ENCODE results near the gene OR51S1.
"Not testable (repeated sequence)": the region's sequence is repeated elsewhere in the genome, so short reads cannot be mapped to it uniquely, and the experiment has no call there.

Gene OR51S1

DNA sequence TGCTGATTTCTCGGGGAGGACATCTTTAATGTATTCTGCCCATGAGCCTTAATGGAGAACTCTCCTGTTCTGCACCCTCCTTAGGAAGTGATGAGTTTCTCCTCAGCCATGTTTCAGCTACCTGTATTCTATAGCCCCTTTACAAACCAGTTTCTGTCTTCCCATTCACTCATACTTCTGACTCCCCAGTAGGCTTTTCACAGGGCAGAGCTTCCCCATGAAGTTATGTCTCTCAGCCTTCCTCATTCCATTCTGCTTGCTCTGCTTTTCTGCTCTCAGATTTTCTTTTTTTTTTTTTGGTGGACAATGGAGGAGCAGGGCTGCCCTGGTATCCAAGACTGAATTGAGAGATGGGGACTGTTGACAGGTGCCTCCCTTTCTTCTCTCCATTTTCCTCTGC, 40.5 kb downstream of the OR51S1 start:
- no peak for FAIRE-seq
- DNase-seq (ENCODE audit: low spot score) = no peak

DNA sequence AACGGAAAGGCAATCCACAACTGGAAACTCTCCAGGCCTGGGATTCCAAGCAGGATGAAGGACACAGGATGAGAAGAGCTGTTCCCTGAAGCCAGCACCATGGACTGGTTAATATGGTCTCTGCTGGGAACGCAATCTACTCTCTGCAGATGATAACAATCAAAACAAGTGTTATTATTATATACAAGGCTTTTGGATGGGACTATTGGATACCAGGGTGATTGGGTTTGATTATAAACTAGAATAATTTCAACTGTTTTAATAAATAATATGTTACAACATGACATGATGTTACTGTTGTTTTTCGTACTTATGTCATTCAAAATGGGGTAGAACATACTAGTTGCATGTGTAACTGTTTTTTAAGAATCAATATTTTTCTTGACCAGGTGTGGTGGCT, 44.7 kb downstream of the OR51S1 start, which contains the start of gene OR52R1:
Gene OR52R1, minus strand, starts transcription at position 101 of the 400 bp plus-strand sequence. Its CDS starts 0 bp downstream, at position 101.
- DNase-seq (ENCODE audit: low spot score) (no peak), FAIRE-seq (no peak)

DNA sequence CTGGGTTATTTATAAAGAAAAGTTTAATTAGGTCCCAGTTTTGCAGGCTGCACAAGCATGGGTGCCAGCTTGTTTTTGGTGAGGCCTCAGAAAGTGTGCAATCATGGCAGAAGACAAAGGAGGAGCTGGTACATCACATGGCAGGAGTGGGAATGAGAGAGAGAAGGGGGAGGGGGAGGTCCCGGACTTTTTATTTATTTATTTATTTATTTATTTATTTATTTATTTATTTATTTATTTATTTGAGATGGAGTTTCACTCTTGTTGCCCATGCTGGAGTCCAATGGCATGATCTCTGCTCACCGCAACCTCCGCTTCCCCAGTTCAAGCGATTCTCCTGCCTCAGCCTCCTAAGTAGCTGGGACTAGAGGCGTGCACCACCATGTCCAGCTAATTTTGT, 47.7 kb downstream of the OR51S1 start:
- FAIRE-seq; DNase-seq (ENCODE audit: low spot score): not testable (repeated sequence)

DNA sequence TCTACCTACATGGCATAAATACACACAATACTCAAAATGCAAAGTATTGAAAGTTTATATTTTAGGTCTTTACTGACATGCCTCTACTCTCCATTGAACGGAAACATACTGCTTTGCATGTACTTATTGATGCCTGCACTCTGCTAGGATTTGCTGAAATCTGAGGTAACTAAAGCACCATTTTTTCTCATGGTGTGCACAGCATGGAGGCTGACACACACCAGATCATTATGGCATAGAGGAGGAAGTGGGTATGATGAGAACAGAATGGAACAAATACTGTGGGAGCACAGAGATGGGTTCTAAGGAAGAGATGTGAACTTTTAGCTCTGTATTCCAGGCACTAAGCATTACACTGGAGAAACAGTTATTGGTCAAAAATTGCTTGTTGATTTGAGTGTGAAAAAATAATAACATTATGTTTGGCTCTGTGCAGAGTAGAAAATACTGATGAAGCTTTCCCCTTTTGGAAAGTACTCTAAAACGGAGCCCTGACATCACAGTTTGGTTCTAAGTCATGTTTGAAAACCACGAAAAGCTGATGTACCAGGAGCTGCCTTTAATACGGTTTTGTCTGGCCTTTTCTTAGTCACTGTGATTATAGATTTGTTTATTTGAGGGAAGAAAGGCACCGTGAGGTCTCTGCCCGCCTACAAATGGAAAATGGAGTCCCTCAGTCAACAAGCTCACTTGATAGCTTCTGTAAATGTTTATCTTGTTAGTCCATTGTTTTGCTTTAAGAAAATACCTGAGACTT, 50.4 kb downstream of the OR51S1 start:
- FAIRE-seq (no peak), DNase-seq (ENCODE audit: low spot score) (no peak)
